Lower leg skin (tissue), 4 donors: ENCODE data around the gene APOBEC4. TPM values are rescaled to one million over a fixed set of nuclear protein-coding genes. Genes with fewer than 3 reads are reported as not detected.

Source experiments
- DNase-seq, 2 donors: peaks; one replicate each; pipeline ENCODE4 v3.0.0-alpha.2; 2019; ENCODE audit warnings: low spot score in 2 of 2
- H3K4me3 ChIP-seq: fragments of 200-600 bp; sonication (generic); 2 replicates; pipeline ENCODE4 v1.5.1; 2017; ENCODE audit warnings: mild to moderate bottlenecking, low read depth; ENCODE audit not compliant: poor library complexity, severe bottlenecking
- CTCF ChIP-seq, 3 donors: fragments of 450-650 bp; IDR thresholded peaks; one replicate each; pipeline ENCODE4 v1.5.1; 2016; ENCODE audit warnings: antibody characterized with exemption in 3 of 3, mild to moderate bottlenecking in 3 of 3, moderate library complexity in 2 of 3
- POLR2A ChIP-seq, 2 donors: fragments of 450-650 bp; IDR thresholded peaks; one replicate each; pipeline ENCODE4 v1.6.1; 2016 to 2017; ENCODE audit warnings: antibody characterized with exemption in 2 of 2, mild to moderate bottlenecking in 1 of 2, moderate library complexity in 1 of 2
- WGBS, 2 donors: methylation state at CpG; one replicate each; pipeline ENCODE4 v1.1.5; 2018; 5-methylcytosine and 5-hydroxymethylcytosine counted together
- intact Hi-C: fragments of 100-400 bp; cut with DNase I; formaldehyde crosslinking; loops from one replicate; pipeline ENCODE4 v1.15.0; 2023; ENCODE audit warnings: low total_unique reads
- total RNA-seq, 4 donors: library from RNA; depleted of rRNA; stranded (reverse); fragments of >200 nt; gene quantifications; one replicate each; pipeline ENCODE4 v1.1.0, GENCODE V29; 2016

APOBEC4 gene
- total RNA-seq, 4 donors from 2014 or later: not detected

- no peak overlapping the region for H3K4me3 ChIP-seq
- DNase-seq: no peak
- WGBS, 2 donors: 64 to 76% methylated on average over 3 of the region's 3 CpGs
- TF ChIP-seq CTCF (IDR thresholded peaks at IDR 0.05) (no peak), POLR2A (IDR thresholded peaks at IDR 0.05) (no peak)
- intact Hi-C loops: no loop called here
These were observed 312 bp upstream of the APOBEC4 start for GRCh38 chr1:183653462-183653794.

DNA sequence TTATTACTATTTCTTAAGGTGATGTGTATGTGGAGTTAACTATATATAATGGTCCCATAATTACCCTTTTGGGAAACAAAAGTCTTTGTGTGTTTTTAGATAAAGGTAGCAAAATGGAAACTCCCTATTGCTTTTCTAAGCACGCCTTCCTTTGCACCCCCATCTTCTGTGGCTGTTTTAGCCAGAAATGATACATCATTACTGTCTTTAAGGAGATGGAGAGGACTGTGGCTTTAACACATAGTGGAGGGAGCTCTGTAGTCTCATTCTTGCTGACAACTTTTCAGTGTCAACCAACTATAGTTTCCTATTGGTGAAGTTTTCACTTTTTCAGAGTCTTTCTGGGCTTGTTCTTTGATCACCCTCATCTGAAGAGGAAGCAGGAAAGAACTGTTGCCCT lies 1.0 kb downstream of the APOBEC4 start:
- intact Hi-C loops: no loop called here
- no peak for DNase-seq
- no peak for TF ChIP-seq CTCF (IDR thresholded peaks at IDR 0.05)
- no peak for TF ChIP-seq POLR2A (IDR thresholded peaks at IDR 0.05)
- WGBS, 2 donors: 93 to 95% methylated on average over 1 of the region's 1 CpG
- no peak overlapping the region for H3K4me3 ChIP-seq

GRCh38 chr1:183651612-183652011 lies 1.5 kb downstream of the APOBEC4 start:
- TF ChIP-seq POLR2A (IDR thresholded peaks at IDR 0.05) (no peak), CTCF (IDR thresholded peaks at IDR 0.05) (no peak)
- 88 to 91% methylated on average over 5 of the region's 5 CpGs for WGBS, 2 donors
- no peak for DNase-seq
- no peak overlapping the region for H3K4me3 ChIP-seq
- intact Hi-C loops: no loop called here

DNA sequence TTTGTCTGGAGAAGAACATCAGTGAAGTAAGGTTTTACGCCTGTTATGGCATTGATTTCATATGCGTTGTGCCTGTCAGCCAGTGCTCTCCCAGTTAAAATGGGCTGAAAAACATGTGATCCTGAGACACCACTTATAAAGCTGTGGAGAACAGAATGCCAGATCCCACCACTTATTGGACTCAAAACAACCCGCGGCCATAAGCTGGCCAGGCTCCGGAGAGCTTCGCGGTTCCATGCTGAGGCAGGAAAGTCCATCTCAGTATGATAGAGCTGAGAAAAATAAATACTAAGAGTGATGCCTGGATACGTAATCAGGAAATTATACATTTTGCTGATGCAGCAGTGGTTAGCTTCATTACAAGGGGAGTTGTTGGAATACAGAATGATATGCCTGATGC lies 5.1 kb downstream of the APOBEC4 start:
- intact Hi-C loops: no loop called here
- TF ChIP-seq CTCF (IDR thresholded peaks at IDR 0.05) (no peak), POLR2A (IDR thresholded peaks at IDR 0.05) (no peak)
- no peak overlapping the region for H3K4me3 ChIP-seq
- WGBS, 2 donors: 92 to 96% methylated on average over 8 of the region's 8 CpGs
- DNase-seq: no peak

DNA sequence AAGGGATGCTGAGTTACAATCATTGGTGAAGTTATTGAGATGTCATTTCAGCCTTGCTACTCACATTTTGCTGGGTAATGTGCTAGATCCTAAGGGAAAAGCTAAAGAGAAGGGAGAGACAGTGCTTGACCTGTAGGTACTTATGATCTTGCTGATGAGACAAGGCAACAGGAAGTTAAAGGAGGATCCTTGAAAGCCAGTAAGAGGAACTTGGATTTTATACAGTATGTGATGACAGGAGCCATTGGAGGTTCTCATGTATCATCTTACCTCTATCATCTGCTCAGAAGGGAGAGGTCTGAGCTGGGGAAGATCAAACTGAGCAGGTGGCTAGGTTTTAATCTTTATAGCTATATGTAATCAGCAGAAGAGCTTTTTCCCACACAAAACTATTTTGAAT lies 6.3 kb downstream of the APOBEC4 start:
- intact Hi-C loops: no loop called here
- TF ChIP-seq POLR2A (IDR thresholded peaks at IDR 0.05) (no peak), CTCF (IDR thresholded peaks at IDR 0.05) (no peak)
- no peak overlapping the region for H3K4me3 ChIP-seq
- no peak for DNase-seq

- intact Hi-C loops: no loop called here
- TF ChIP-seq POLR2A (IDR thresholded peaks at IDR 0.05): no peak
- TF ChIP-seq CTCF (IDR thresholded peaks at IDR 0.05): no peak
- WGBS, 2 donors: 91 to 93% methylated on average over 5 of the region's 5 CpGs
- no peak for DNase-seq
- H3K4me3 ChIP-seq: no peak overlapping the region
These were observed 7.6 kb downstream of the APOBEC4 start for GRCh38 chr1:183645531-183645930.
